ENCODE results near the gene SARNP.

- no peak for TF ChIP-seq EZH2 (IDR thresholded peaks at IDR 0.05)
- TF ChIP-seq, protein P1, sequence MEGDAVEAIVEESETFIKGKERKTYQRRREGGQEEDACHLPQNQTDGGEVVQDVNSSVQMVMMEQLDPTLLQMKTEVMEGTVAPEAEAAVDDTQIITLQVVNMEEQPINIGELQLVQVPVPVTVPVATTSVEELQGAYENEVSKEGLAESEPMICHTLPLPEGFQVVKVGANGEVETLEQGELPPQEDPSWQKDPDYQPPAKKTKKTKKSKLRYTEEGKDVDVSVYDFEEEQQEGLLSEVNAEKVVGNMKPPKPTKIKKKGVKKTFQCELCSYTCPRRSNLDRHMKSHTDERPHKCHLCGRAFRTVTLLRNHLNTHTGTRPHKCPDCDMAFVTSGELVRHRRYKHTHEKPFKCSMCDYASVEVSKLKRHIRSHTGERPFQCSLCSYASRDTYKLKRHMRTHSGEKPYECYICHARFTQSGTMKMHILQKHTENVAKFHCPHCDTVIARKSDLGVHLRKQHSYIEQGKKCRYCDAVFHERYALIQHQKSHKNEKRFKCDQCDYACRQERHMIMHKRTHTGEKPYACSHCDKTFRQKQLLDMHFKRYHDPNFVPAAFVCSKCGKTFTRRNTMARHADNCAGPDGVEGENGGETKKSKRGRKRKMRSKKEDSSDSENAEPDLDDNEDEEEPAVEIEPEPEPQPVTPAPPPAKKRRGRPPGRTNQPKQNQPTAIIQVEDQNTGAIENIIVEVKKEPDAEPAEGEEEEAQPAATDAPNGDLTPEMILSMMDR (IDR thresholded peaks at IDR 0.05) = no peak
- no peak for TF ChIP-seq EZH2phosphoT487 (IDR thresholded peaks at IDR 0.05)
These were observed 28.4 kb upstream of the SARNP start for GRCh38 chr12:55845785-55846496.
